Thyroid gland (tissue), 4 donors: ENCODE measurements around the gene SERTAD4. TPM values are rescaled to one million over a fixed set of nuclear protein-coding genes. Genes with fewer than 3 reads are reported as not detected.
"Not testable (repeated sequence)": the region's sequence is repeated elsewhere in the genome, so short reads cannot be mapped to it uniquely, and the experiment has no call there.

Source experiments
- DNase-seq, 2 donors: peaks; one replicate each; pipeline ENCODE4 v3.0.0-alpha.2; 2019
- H3K27ac ChIP-seq, 3 donors: fragments of 200-600 bp; sonication (generic); 1 replicate in 2 of 3; 2 replicates in 1 of 3; pipeline ENCODE4 v1.5.1; 2016 to 2019; ENCODE audit warnings: mild to moderate bottlenecking in 1 of 3, moderate library complexity in 1 of 3
- H3K27me3 ChIP-seq: fragments of 200-600 bp; sonication (generic); one replicate; pipeline ENCODE4 v1.5.1; 2019
- H3K36me3 ChIP-seq, 2 donors: fragments of 200-600 bp; sonication (generic); one replicate each; pipeline ENCODE4 v1.5.1; 2016 to 2019
- H3K4me1 ChIP-seq, 2 donors: fragments of 200-600 bp; sonication (generic); one replicate each; pipeline ENCODE4 v1.5.1; 2017 to 2019
- H3K4me3 ChIP-seq, 3 donors: fragments of 200-600 bp; sonication (generic); replicated peaks in 1 of 3; 1 replicate in 2 of 3; 2 replicates in 1 of 3; pipeline ENCODE4 v1.5.1; 2016; ENCODE audit warnings: mild to moderate bottlenecking in 1 of 3
- H3K9me3 ChIP-seq: fragments of 200-600 bp; sonication (generic); one replicate; pipeline ENCODE4 v1.5.1; 2017
- CTCF ChIP-seq, 6 experiments: fragments of 200-600 bp in 3 of 6; fragments of 450-650 bp in 3 of 6; sonication (generic) in 3 of 6; IDR thresholded peaks; one replicate each; pipeline ENCODE4 v1.5.1; 2016 to 2019; ENCODE audit warnings: antibody characterized with exemption in 6 of 6, mild to moderate bottlenecking in 2 of 6, inconsistent platforms in 1 of 6, moderate library complexity in 1 of 6
- POLR2A ChIP-seq, 2 donors: fragments of 450-650 bp; IDR thresholded peaks; one replicate each; pipeline ENCODE4 v1.6.1; 2017; ENCODE audit warnings: antibody characterized with exemption in 2 of 2, mild to moderate bottlenecking in 2 of 2, moderate library complexity in 1 of 2
- WGBS, 2 donors: methylation state at CpG; one replicate each; pipeline ENCODE4 v1.1.5; 2017; 5-methylcytosine and 5-hydroxymethylcytosine counted together
- intact Hi-C: fragments of 100-400 bp; cut with DNase I; formaldehyde crosslinking; loops from one replicate; pipeline ENCODE4 v1.15.1; 2023
- total RNA-seq, 4 donors: library from RNA; depleted of rRNA; stranded (reverse); fragments of >200 nt; gene quantifications; one replicate each; pipeline ENCODE4 v1.2.3, GENCODE V29; 2016

The SERTAD4 gene
- total RNA-seq, 4 donors from 2014 or later, result 1.5 to 4.0 (median 3.6) TPM

- Histone ChIP-seq H3K4me1 (peaks cover 7 to 33% of the 10 kb centered on the region in 2 donors), H3K36me3 (no peaks in the 10 kb centered on the region), H3K4me3 (no peak overlapping the region), H3K9me3 (no peaks in the 10 kb centered on the region), H3K27me3 (no peaks in the 10 kb centered on the region), H3K27ac (no peak overlapping the region)
- WGBS, 2 donors, result 68 to 74% methylated on average over 4 of the region's 4 CpGs
- intact Hi-C loops, result no loop called here
- no peak for TF ChIP-seq POLR2A (IDR thresholded peaks at IDR 0.05)
- no peak for TF ChIP-seq CTCF (IDR thresholded peaks at IDR 0.05)
- no peak for DNase-seq
These were observed 30.3 kb downstream of the SERTAD4 start for GRCh38 chr1:210262897-210263272.

- Histone ChIP-seq H3K4me3 (no peak overlapping the region), H3K27ac (no peak overlapping the region), H3K9me3 (no peaks in the 10 kb centered on the region), H3K36me3 (no peaks in the 10 kb centered on the region), H3K27me3 (no peaks in the 10 kb centered on the region), H3K4me1 (peaks cover 0 to 22% of the 10 kb centered on the region in 2 donors)
- TF ChIP-seq POLR2A (IDR thresholded peaks at IDR 0.05), result no peak
- TF ChIP-seq CTCF (IDR thresholded peaks at IDR 0.05), result no peak
- no peak for DNase-seq
- intact Hi-C loops, result no loop called here
These were observed 31.4 kb downstream of the SERTAD4 start for GRCh38 chr1:210263963-210264362.

GRCh38 chr1:210264496-210265380, 32.1 kb downstream of the SERTAD4 start:
- intact Hi-C loops, result no loop called here
- no peak overlapping the region for H3K4me3 ChIP-seq
- H3K27ac ChIP-seq, result no peak overlapping the region
- no peaks in the 10 kb centered on the region for H3K36me3 ChIP-seq
- no peaks in the 10 kb centered on the region for H3K27me3 ChIP-seq
- DNase-seq, result no peak
- 83 to 85% methylated on average over 9 of the region's 9 CpGs for WGBS, 2 donors
- no peak for TF ChIP-seq POLR2A (IDR thresholded peaks at IDR 0.05)
- TF ChIP-seq CTCF (IDR thresholded peaks at IDR 0.05), result no peak
- H3K9me3 ChIP-seq, result no peaks in the 10 kb centered on the region
- H3K4me1 ChIP-seq, result peaks cover 0 to 17% of the 10 kb centered on the region in 2 donors

- H3K4me3 ChIP-seq, intact Hi-C loops, DNase-seq, H3K36me3 ChIP-seq, H3K9me3 ChIP-seq, H3K27ac ChIP-seq, H3K27me3 ChIP-seq: not testable (repeated sequence)
- WGBS, 2 donors, result 47 to 56% methylated on average over 4 of the region's 4 CpGs
- H3K4me1 ChIP-seq, result peaks cover 0 to 17% of the 10 kb centered on the region in 2 donors
These were observed 32.9 kb downstream of the SERTAD4 start for GRCh38 chr1:210265392-210265955.

- no peaks in the 10 kb centered on the region for H3K27me3 ChIP-seq
- intact Hi-C loops, result no loop called here
These were observed 37.4 kb downstream of the SERTAD4 start for GRCh38 chr1:210269981-210270380.

GRCh38 chr1:210272666-210273065, 40.1 kb downstream of the SERTAD4 start:
- Histone ChIP-seq H3K36me3 (no peaks in the 10 kb centered on the region), H3K9me3 (no peaks in the 10 kb centered on the region), H3K4me3 (no peak overlapping the region), H3K4me1 (no peaks in the 10 kb centered on the region), H3K27me3 (no peaks in the 10 kb centered on the region), H3K27ac (no peak overlapping the region)
- 62 to 65% methylated on average over 6 of the region's 6 CpGs for WGBS, 2 donors
- no peak for DNase-seq
- intact Hi-C loops, result no loop called here
- TF ChIP-seq CTCF (IDR thresholded peaks at IDR 0.05) (no peak), POLR2A (IDR thresholded peaks at IDR 0.05) (no peak)

More at GRCh38 chr1:210269981-210270380, 37.4 kb downstream of the SERTAD4 start:
- TF ChIP-seq POLR2A (IDR thresholded peaks at IDR 0.05), result no peak
- no peaks in the 10 kb centered on the region for H3K9me3 ChIP-seq
- no peak for DNase-seq
- H3K4me3 ChIP-seq, result no peak overlapping the region
- WGBS, 2 donors, result 81 to 86% methylated on average over 4 of the region's 4 CpGs
- H3K27ac ChIP-seq, result no peak overlapping the region
- H3K36me3 ChIP-seq, result no peaks in the 10 kb centered on the region
- H3K4me1 ChIP-seq, result no peaks in the 10 kb centered on the region
